Dermis blood vessel endothelial cell (primary cell): Measurements from ENCODE around the gene CNTFR. TPM values are rescaled to one million over a fixed set of nuclear protein-coding genes. Genes with fewer than 3 reads are reported as not detected.

Experiments used
- DNase-seq: peaks from one replicate; pipeline ENCODE4 v3.0.0; 2010
- total RNA-seq: library from RNA; depleted of rRNA; stranded (reverse); fragments of >200 nt; gene quantifications from 2 replicates; pipeline ENCODE4 v1.2.3, GENCODE V29; 2014

Gene CNTFR
- total RNA-seq, 1 donor from 2014 or later: not detected

DNA sequence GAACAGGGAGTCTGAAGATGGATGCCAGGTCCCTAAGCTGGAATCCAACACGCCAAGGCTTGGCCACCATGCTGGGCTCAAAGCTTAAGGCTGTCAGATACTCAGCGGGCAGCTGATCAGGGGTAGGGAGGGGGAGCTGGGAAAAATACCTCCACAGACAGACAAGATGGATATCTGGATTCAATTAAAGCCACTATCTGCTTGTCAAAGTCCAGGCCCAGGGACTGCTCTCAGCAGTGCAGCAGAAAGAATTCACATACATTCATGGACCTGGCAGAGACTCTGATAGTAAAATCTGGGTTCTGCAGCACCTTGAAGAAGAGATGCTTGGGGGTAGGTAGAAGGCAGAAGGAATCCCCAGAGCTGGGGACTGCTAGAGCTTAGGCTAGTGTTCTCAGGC, 25.6 kb upstream of the CNTFR start:
- DNase-seq: no peak

DNA sequence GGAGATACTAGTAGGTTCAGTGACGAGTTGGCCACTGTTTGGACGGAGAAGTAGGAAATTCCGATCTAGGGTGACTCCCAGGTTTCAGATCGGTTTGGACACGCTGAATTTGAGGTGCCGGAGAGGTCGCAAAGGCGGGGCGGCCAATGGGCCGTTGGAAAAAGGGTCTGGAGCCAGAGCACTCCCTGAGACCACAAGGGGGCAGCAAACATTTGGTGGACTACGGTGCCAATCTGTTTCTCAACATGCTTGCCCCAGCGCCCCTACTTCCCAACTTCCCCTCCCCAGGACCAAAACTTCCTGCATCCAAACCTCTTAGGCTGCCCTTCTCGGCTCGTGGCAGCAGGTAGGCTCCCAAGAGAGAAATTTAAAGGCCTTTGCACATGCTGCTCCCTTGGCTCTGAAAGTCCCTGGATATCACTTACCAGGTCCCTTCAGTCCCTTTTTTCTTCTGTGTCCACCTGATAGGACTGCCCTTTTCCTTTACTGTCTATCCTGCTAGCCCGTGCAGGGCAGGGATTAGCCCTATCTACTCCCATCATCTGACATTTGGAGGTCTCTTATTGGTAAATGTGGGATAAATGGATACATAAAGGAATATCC, 23.4 kb upstream of the CNTFR start:
- DNase-seq: peak; percentile 88

DNA sequence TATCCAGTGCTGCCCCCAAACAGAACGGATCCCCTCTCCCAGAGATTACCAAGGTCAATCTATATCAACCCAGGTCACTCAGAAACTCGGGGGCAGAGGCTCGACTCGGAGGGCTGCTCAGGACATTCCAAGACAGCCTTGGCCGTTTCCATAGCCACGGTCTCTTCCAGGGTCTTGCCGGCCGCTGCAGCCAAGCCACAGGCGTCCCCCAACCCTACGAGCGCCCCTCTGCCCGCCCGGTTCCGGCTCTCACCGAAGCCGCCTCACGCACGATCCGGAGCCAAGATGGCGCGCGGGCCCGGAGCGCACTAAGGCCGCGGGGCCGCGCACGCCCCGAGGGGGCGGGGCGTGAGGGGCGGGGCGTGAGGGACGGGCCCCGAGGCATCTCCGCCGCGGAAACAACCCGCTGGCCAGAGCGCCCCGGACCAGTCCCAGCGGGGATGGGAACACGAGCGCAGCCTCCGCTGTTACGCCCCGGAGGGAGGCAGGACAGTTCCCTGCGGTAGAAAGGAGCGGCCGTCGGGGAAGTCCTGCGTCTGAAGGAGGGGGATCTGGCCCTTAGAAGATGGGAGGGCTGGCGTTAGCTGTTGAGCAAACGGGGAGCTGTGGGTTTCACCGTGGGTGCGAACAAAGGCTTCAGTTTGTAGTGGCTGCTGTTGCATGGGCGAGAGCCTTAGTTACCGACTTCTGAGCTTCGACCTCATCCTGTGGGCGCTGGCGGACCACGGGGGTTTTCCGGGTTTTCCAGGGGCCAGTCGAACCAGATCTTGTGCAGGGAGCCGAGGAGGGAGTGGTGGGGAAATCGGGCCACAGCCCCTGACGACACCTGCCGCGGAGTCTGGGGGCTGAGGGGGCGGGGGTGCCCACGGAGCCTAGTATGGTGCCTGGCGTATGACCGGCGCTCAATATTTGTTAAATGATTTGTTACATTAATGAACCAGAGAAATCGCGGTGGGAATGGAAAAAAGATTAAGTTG, 22.6 kb upstream of the CNTFR start, which contains the start of gene RPP25L:
Gene RPP25L, minus strand, starts transcription at position 287 of the 977 bp plus-strand sequence. CDS start 801 bp downstream, outside the sequence.
- peak; percentile 86 for DNase-seq

DNA sequence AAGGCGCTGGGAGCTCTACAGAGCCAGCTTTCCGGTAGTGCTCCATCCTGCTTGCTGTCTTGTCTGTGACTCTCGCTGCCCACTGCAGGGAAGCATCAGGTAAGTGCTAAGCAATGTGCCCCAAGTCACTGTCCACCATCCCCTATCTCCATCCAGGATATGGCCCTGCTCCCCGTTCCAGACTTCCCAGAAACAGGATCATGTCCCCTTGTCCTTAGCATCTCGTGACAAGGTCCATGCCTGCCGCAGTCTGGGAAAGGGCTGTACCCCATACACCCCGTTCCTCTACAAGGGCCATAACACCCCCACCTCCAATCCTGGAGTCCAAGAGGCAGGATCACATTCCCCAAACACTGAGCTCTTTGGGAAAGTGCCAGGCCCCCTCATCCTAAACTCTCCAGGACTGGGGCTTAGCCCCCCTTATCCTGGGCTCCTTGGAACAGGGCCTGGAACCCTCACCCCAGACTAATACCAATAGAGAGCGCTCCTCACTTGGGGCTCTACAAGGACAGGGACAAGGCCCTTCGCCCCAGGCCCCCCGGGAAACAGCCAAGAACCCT, 21.8 kb upstream of the CNTFR start:
- no peak for DNase-seq

DNA sequence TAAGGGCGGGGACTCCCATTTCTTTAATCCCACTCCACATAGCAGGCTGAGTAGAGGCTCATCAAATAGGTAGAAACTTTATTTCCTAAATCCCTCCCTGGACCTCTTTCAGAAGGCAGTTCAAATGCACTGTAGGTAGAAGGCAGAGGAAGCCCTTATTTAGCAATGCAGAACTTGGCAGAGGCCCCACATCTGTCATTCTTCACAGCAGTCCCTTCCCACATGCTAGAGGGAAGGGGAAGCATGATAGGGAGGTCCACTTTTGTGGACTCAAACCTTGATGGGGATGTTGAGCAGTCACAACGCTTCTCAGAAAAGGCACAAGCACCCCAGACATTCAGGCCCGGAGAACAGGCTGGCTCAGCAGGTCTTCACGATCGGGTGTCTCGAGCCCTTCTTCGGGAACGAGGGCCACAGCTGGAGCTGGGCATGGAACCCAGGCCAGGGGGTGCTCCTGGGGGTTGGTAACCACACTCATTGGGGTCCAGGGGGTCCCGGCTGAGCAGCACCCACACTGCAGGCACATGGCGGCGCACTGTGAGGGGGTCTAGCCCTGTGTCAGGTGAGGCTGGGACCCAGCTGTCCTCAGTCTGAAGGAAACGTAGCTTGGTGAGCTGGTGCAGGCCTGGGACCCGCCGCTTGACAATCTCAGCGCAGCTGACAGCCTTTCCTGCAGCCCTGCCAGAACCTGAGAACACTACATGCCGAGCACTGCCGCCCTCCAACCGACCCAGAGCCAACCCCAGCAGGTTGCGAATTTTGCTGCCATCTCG, 21.1 kb upstream of the CNTFR start:
- DNase-seq: no peak

DNA sequence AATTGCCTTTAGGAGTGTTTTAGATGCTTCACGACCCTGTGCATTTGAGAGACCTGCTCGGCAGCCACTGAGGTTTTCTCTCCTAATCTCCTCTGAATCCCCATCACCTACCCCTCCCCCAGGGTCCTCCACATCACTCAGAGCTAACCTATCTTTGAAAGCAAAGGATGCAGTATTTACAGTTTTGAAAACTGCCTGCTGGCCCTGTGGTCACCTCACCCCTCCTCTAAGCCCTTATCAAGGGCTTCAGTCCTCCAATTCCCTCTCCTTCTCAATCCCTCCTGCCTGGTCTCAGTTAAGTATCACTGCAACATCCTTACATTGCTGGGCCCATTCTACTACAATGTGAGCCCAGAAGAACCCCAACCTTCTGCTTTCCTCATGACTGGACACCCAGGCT, 17.8 kb upstream of the CNTFR start:
- no peak for DNase-seq

DNA sequence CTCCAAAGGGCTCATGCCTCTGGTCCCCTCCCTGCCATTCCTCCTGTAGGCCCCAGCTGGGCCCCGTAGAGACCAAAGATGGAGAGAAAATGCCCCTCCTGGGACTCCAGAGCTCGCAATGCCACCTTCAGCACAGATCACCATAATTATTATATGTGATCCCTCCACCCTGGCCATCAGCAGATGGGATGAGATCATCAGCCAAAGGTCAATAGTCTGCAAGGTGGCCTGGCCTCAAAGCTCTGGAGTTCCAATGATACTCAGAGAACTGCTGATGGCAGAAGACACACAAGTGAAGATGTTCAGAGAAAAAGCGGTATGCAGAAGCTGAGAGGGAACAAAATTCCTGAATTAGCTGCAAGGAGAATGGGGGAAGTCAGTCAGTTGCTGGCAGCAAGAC, 17.4 kb upstream of the CNTFR start:
- no peak for DNase-seq

DNA sequence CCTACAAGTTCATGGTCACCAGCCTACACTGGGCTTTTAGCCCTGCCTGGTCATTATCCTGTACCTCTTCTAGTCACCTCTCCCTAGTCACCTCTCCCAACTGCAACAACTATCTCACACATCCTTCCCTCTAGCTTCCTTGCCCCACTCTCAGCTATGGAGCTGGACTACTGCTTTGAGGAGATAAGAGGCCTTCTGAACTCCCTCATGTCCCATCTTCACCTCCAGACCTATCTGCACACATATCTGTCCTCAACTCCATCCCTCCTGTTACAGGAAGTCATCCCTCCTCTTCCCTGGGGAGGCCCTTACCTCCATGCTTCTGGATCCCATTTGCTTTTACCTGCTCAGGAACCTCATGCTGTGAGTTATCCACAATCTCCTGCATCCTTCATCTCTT, 16.7 kb upstream of the CNTFR start:
- no peak for DNase-seq

DNA sequence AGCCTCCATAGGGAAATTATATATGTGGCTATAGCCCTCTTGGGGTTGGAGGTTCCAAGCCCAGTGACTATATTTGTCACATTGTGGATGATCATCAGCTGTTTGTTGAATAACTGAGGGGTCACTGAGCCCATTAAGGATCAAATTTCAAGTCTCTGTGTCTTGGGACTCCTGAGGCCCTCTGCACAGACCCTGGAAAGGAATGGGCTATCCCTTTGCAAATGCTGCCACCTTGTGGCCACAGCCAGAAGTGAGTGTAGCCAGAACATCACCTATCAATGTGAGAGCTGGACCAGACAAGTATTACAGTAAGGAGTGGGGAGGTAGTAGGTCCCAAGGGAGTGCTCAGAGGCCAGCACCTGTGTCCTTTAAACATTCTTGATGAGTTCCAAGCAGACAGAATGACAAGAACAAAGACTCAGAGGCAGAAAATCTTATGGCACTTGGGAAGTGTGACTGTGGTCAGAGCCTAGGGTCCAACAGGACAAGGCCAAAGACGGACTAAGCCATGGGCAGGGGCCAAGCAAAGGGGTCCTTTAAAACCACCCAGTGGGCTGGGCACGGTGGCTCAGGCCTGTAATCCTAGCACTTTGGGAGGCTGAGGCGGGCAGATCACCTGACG, 14.2 kb upstream of the CNTFR start:
- DNase-seq: peak; percentile 84

DNA sequence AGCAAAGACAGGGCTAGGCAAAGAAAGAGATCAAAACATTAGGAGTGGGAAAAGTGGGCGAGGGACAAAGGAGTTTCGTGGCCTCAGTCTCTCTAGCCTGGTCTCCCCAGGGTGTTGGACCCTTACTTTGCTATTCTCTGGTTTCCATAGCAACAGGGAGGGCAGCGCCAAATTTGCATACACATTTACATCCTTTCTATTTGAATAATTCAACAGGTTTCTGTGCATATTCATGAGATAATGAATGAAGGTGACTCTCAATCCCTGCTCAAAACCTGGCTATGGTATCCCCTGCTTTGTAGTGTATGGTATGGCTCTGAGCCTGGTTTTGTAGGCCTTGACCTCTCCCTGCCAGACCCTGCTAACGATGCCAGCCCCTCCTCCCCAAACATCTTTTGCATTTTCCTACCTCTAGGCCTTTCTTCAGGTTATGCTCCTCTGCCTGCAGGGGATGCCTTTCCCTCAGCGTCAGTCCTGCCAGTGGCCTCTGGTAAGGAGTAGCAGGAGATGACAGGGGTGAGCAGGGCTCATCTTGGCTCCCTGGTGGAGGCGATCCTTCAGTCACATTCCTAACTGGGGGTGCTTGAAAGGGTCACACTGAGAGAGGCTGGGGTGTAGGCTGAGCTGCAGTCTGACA, 12.5 kb upstream of the CNTFR start:
- no peak for DNase-seq

DNA sequence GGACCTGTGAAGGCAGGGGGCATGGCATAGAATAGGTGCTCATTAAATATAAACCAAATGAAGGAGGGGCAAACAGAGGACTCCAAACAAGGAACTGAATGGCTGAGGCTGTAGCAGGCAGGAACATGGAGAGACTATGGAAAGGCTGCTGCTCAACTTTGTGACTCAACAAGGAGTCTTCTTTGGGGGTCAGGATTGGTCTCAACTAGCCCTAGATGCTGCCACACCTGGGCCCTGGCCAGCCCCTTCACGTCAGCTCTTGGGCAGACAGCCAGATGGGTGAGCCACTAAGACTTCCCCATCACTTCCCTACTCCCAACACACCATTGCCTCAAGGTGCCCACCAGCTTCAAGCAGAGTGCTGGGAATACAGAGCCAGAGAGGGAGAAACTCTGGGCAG, 11.4 kb upstream of the CNTFR start:
- no peak for DNase-seq

DNA sequence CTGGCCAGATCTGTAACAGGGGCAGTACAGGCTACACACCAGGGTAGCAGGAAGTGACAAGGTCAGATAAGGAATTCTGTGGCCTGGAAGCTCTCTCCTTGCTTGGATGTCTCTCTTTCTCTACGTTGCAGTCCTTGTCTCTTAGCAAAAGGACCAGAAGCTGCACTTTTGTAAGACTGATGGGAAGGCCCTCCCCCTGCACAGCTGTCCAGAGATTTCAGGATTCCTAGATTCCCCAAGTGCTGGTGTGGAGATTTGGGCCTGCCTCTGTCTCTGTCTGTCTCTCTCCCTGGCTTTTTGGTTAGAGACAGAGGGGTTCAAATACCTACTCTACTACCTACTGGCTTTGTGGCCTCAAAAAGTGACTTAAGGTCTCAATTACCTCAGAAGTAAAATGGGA, 10.0 kb upstream of the CNTFR start:
- DNase-seq: no peak

DNA sequence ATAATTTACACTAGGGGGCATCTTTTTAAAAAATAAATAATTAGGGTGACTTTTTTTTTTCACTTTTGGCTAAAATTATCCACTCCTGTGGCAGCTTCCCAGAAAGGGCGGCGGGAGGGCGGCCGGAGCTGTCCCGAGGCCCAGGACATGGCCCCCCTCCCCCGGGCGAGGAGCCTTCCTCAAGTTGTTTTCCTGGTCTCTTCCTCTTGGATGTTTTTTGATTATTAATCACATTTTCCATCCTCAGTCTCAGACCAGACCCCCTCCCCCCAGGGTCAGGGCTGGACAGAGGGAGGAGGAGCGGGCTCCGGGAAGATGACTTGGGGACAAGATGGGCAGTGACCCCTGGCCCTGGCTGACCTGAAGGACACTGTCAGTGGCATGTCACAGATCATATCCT, 4.7 kb upstream of the CNTFR start:
- no peak for DNase-seq

DNA sequence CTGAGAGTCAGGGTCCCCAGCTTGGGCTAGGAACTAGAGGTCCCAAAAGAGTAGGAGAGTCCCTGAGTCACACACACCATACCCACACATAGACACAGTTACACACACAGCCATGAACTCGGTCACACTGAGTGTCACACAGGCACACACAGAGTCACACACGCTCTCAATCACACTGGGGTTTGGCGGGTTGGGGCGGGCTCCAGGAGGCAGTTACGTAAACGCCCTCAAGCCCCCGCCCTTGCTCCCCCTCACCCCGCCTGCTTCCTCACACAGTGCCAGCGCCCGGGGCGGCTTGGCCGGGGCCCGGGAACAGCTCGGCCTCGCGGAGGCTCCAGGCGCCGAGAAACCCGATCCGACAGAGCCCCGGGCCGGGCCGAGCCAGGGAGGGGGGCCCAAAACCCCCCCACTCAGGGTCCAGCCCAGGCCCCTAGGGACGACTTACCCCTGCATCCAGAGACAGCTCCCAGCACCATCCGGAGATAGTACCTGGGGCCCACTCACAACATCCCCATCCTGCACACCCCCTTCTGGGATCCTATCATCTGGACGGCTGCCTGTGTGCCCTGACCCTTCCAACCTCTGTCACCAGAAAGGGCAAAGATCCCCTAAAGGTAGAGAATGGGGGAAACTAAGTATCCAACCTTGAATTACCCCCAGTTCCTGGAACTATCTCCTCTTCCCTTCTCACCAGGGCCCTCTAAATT, 3.5 kb upstream of the CNTFR start:
- DNase-seq: no peak

DNA sequence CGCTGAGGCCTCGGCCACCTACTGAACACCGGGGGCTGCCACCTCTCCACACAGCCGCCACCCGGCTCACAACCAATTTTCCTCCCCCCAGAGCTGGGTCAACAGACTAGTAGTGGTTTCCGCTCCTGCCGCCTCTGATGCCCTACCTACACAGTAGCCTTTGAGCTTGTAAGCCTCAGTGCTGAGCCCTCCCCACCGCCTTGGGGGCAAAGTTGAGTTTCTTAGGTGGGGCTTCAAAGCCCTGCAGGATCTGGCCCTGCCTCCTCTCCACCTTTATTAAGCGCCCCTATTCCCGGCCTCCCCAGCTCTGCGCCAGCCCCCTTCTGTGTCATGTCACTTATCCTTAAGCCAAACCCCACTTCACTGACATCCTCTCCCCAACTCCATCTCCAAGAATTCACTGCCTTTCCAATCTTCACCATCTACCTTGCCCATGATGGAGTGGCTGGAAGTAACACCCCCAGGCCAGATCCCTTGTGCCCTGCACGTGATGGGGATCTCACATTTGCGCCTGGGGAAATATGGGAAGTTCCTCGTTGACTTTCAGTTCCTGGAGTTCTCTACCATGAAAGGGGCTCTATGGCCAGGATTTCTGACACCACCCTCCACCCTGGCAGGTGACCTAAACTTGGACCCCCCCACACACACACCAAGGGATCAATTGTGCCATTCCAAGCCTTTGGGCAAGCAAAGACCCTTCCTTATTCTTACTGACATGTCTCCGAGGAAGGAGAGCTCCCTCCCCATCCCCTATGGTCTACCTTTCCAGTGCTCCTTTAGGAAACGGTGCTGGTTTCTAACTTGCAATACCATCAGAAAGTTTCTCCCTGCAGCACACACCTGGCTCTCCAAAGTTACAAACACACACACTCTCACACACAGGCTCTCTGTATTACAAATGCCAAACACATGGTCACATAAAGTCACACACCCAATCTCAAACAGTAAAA, 2.7 kb upstream of the CNTFR start:
- DNase-seq: no peak

DNA sequence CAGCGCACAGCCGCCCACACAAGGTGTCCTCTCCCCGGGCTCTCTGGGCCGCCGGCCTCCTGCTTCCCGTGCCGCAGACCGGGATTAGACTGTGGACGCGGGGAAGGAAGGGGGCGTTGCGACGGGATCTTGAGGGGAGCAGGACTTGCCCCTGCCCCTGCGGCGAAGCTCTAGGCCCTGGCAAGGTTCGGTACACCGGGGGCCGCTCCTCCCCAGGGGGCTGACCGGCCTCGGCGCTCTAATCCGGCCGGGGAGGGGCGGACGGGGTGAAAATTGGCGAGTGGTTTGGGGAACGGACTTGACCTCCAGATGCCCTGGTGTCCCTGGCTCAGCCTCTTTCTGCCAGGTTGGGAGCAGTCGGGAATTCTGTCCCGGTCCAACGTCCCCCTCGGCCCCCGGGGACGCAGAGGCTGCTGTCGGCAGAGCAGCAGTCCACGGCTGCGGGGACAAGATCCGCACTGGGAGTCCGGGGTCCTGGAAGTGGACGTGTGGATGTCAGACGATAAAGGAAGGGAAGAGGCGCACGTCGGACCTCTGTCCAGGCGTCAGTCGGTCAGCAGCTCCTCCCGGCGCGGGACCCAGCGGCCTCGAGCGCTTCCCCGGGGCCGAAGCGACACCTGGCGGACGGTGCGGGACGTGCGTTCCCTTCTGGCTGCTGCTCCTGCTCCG, 1.9 kb upstream of the CNTFR start:
- peak; percentile 89 for DNase-seq

DNA sequence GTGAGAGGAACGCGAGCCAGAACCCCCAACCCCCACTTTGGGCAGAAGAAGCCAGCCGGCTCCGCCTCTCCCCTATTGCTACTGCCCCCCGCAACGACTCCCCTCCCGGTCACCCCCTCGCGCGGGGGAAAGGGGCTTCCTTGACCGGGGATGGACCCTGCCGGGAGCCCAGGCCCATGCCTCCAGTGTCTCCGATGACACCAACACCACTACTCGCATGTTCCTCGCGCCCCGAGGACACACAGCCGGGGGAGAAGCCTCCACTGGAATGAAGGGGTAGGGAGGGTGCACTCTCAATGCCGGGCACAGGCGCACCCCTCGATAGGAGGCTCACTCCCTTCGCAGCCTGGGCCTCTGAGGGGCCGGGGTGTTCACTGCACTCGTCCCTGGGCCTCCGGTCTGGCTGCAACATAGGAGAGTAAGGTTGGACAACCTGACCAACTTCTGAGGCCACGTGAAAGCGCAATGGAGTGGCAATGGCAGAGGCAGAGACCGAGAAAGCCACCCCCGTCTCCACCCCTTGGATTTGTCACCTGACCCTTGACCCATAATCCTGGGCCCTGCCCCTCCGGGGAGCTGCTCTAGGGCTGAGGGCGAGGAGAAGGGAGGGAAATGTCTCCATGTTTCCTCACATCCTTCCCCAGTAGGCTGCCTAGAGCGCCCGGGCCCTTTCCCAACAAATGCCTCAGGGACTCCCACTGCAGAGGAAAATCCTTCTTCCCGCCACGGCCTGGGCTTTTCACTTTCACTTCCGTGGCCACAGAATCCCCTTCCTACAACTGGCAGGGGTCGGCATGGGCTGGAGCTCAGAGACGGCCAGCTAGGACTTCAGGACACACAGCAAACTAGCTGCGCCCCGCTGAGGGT, 1.1 kb upstream of the CNTFR start:
- DNase-seq: no peak
